H9 (cell line): ENCODE results near the gene DPP6. TPM values are rescaled to one million over a fixed set of nuclear protein-coding genes. Genes with fewer than 3 reads are reported as not detected.

Experiments
- DNase-seq: peaks from one replicate; pipeline ENCODE4 v3.0.0-alpha.2; 2017
- H2AFZ ChIP-seq: one replicate; pipeline ENCODE4 v1.6.1; 2013; ENCODE audit warnings: mild to moderate bottlenecking, low read length, control low read depth, moderate library complexity
- H2AK5ac ChIP-seq: 2 replicates; pipeline ENCODE4 v1.6.1; 2013; ENCODE audit warnings: low read length, control low read depth, mixed read lengths; ENCODE audit not compliant: insufficient read length
- H2BK120ac ChIP-seq: one replicate; pipeline ENCODE4 v1.6.1; 2013; ENCODE audit warnings: low read depth, mild to moderate bottlenecking, low read length, control low read depth, inconsistent platforms; ENCODE audit not compliant: poor library complexity, severe bottlenecking
- H2BK12ac ChIP-seq: 2 replicates; pipeline ENCODE4 v1.6.1; 2013; ENCODE audit warnings: low read length, control low read depth, mixed read lengths, low read depth; ENCODE audit not compliant: insufficient read length
- H2BK15ac ChIP-seq: 2 replicates; pipeline ENCODE4 v1.6.1; 2013; ENCODE audit warnings: low read depth, low read length, control low read depth
- H2BK20ac ChIP-seq: one replicate; pipeline ENCODE4 v1.6.1; 2013; ENCODE audit warnings: low read depth, mild to moderate bottlenecking, low read length, control low read depth, inconsistent platforms; ENCODE audit not compliant: poor library complexity, severe bottlenecking
- H2BK5ac ChIP-seq: 2 replicates; pipeline ENCODE4 v1.6.1; 2013; ENCODE audit warnings: low read length, control low read depth, mixed read lengths; ENCODE audit not compliant: insufficient read length
- H3K14ac ChIP-seq: 2 replicates; pipeline ENCODE4 v1.6.1; 2013; ENCODE audit warnings: low read length, control low read depth; ENCODE audit not compliant: insufficient read depth
- H3K18ac ChIP-seq: 2 replicates; pipeline ENCODE4 v1.6.1; 2013; ENCODE audit warnings: low read depth, mild to moderate bottlenecking, mixed read lengths, low read length, control low read depth; ENCODE audit not compliant: insufficient read length
- H3K23ac ChIP-seq: 2 replicates; pipeline ENCODE4 v1.6.1; 2013; ENCODE audit warnings: low read length, control low read depth, mixed read lengths, low read depth; ENCODE audit not compliant: insufficient read length
- H3K23me2 ChIP-seq: 2 replicates; pipeline ENCODE4 v1.6.1; 2013; ENCODE audit warnings: low read depth, mild to moderate bottlenecking, mixed read lengths, low read length, control low read depth; ENCODE audit not compliant: insufficient read length, poor library complexity, severe bottlenecking
- H3K27ac ChIP-seq: 2 replicates; pipeline ENCODE4 v1.5.1; 2013; ENCODE audit warnings: low read length, control low read depth, mixed read lengths, low read depth; ENCODE audit not compliant: insufficient read length
- H3K27me3 ChIP-seq: 2 replicates; pipeline ENCODE4 v1.6.1; 2013; ENCODE audit warnings: low read length, control low read depth, inconsistent platforms; ENCODE audit not compliant: insufficient read depth
- H3K4ac ChIP-seq: 2 replicates; pipeline ENCODE4 v1.6.1; 2013; ENCODE audit warnings: low read depth, mild to moderate bottlenecking, control low read depth, inconsistent platforms, low read length, moderate library complexity
- H3K4me1 ChIP-seq: 2 replicates; pipeline ENCODE4 v1.6.1; 2013; ENCODE audit warnings: low read length, control low read depth, inconsistent platforms; ENCODE audit not compliant: insufficient read depth
- H3K4me2 ChIP-seq: 2 replicates; pipeline ENCODE4 v1.6.1; 2013; ENCODE audit warnings: low read length, control low read depth, mixed read lengths; ENCODE audit not compliant: insufficient read length, insufficient read depth
- H3K56ac ChIP-seq: 2 replicates; pipeline ENCODE4 v1.6.1; 2013; ENCODE audit warnings: low read depth, mild to moderate bottlenecking, mixed read lengths, low read length, control low read depth; ENCODE audit not compliant: insufficient read length
- H3K79me1 ChIP-seq: 2 replicates; pipeline ENCODE4 v1.6.1; 2013; ENCODE audit warnings: low read depth, mild to moderate bottlenecking, moderate library complexity, low read length, control low read depth, inconsistent platforms; ENCODE audit not compliant: insufficient read depth, poor library complexity, severe bottlenecking
- H3K79me2 ChIP-seq: 2 replicates; pipeline ENCODE4 v1.6.1; 2013; ENCODE audit warnings: low read length, control low read depth, inconsistent platforms; ENCODE audit not compliant: insufficient read depth
- H3K9ac ChIP-seq: 2 replicates; pipeline ENCODE4 v1.6.1; 2013; ENCODE audit warnings: low read length, control low read depth, mixed read lengths; ENCODE audit not compliant: insufficient read length; ENCODE audit errors: extremely low read depth
- H3K9me3 ChIP-seq: one replicate; pipeline ENCODE4 v1.6.1; 2013; ENCODE audit warnings: low read depth, low read length, inconsistent platforms; ENCODE audit not compliant: control insufficient read depth
- H3T11ph ChIP-seq: one replicate; pipeline ENCODE4 v1.6.1; 2013; ENCODE audit warnings: mild to moderate bottlenecking, low read length, control low read depth, inconsistent platforms
- H4K20me1 ChIP-seq: one replicate; pipeline ENCODE4 v1.6.1; 2013; ENCODE audit not compliant: control insufficient read depth, insufficient read length, insufficient read depth
- H4K5ac ChIP-seq: 2 replicates; pipeline ENCODE4 v1.6.1; 2013; ENCODE audit warnings: low read depth, mild to moderate bottlenecking, mixed read lengths, low read length, control low read depth; ENCODE audit not compliant: insufficient read length
- H4K8ac ChIP-seq: replicated peaks from 2 replicates; pipeline ENCODE4 v1.6.1; 2013; ENCODE audit warnings: low read length, control low read depth, mixed read lengths, low read depth; ENCODE audit not compliant: insufficient read length
- H4K91ac ChIP-seq: 2 replicates; pipeline ENCODE4 v1.6.1; 2013; ENCODE audit warnings: low read depth, mild to moderate bottlenecking, moderate library complexity, mixed read lengths, low read length, control low read depth; ENCODE audit not compliant: insufficient read length
- H3K27ac Mint-ChIP-seq, 3 experiments: 2 replicates in 2 of 3; 3 replicates in 1 of 3; pipeline ENCODE4 v1.8.0; 2020 to 2021; ENCODE audit warnings: mixed read lengths in 3 of 3, mild to moderate bottlenecking in 1 of 3, moderate library complexity in 1 of 3
- H3K27me3 Mint-ChIP-seq: 2 replicates; pipeline ENCODE4 v1.8.0; 2021; ENCODE audit warnings: low read depth, mild to moderate bottlenecking, moderate library complexity, mixed read lengths
- H3K36me3 Mint-ChIP-seq, 3 experiments: 2 replicates in 2 of 3; 3 replicates in 1 of 3; pipeline ENCODE4 v1.8.0; 2020 to 2021; ENCODE audit warnings: low read depth in 3 of 3, mixed read lengths in 3 of 3; ENCODE audit not compliant: insufficient read depth in 1 of 3
- H3K4me1 Mint-ChIP-seq, 2 experiments: 2 replicates each; pipeline ENCODE4 v1.8.0; 2020; ENCODE audit warnings: mixed read lengths in 2 of 2
- H3K4me3 Mint-ChIP-seq, 2 experiments: 2 replicates in 1 of 2; 3 replicates in 1 of 2; pipeline ENCODE4 v1.8.0; 2020 to 2021; ENCODE audit warnings: mild to moderate bottlenecking in 2 of 2, mixed read lengths in 2 of 2, moderate library complexity in 1 of 2
- H3K9me3 Mint-ChIP-seq, 2 experiments: 2 replicates in 1 of 2; 3 replicates in 1 of 2; pipeline ENCODE4 v1.8.0; 2020; ENCODE audit warnings: mild to moderate bottlenecking in 2 of 2, mixed read lengths in 2 of 2, moderate library complexity in 1 of 2
- WGBS: extraction: QIAGEN DNeasy Blood & Tissue Kit; methylation state at CpG from one replicate; pipeline ENCODE4 v1.1.7; 2013; ENCODE audit warnings: missing lambda C conversion rate, low lambda C conversion rate, mixed read lengths; ENCODE audit not compliant: insufficient read length; ENCODE audit errors: extremely low coverage; 5-methylcytosine and 5-hydroxymethylcytosine counted together
- total RNA-seq: library from RNA; stranded (reverse); gene quantifications from 2 replicates; pipeline ENCODE4 v1.2.1, GENCODE V29; 2021
- TF ChIP-seq, protein P1 (sequence below): fragments of 200-600 bp; sonication (generic); conservative IDR thresholded peaks from 3 replicates; pipeline ENCODE4 v1.8.0; 2021; ENCODE audit warnings: antibody characterized with exemption, mild to moderate bottlenecking

Gene DPP6
- total RNA-seq, 1 experiment from 2014 or later = 4.5 TPM

GRCh38 chr7:154304231-154304630, 252.0 kb downstream of the DPP6 start:
- Histone ChIP-seq H3K23me2 (peaks cover 5% of the 10 kb centered on the region), H3K4me1 (peaks cover 2% of the 10 kb centered on the region; the same call in 1 of the 2 replicates), H2BK15ac (no peak overlapping the region), H4K91ac (no peak overlapping the region), H3K79me1 (no peaks in the 10 kb centered on the region), H2BK120ac (no peak overlapping the region), H3K27ac (no peak overlapping the region), H4K5ac (no peak overlapping the region), H3T11ph (no peak overlapping the region), H3K9ac (no peak overlapping the region), H3K4me2 (peak overlapping the region; percentile 84), H2BK12ac (no peak overlapping the region), H2BK5ac (no peak overlapping the region), H3K4ac (no peak overlapping the region), H3K27me3 (no peaks in the 10 kb centered on the region), H2AK5ac (no peak overlapping the region), H4K8ac (no peak overlapping the region), H3K79me2 (no peaks in the 10 kb centered on the region), H2BK20ac (no peak overlapping the region), H3K9me3 (no peaks in the 10 kb centered on the region), H3K23ac (no peak overlapping the region), H3K56ac (no peak overlapping the region), H4K20me1 (no peaks in the 10 kb centered on the region), H3K14ac (no peak overlapping the region), H3K18ac (no peak overlapping the region), H2AFZ (no peak overlapping the region)
- H3K9me3 Mint-ChIP-seq = no peaks in the 10 kb centered on the region
- WGBS = no CpG with 5 or more reads among the region's 4 CpGs
- DNase-seq = no peak
- H3K27ac Mint-ChIP-seq = no peak overlapping the region
- H3K4me3 Mint-ChIP-seq = peak overlapping the region; percentile 61 to 86
- peaks cover 33 to 35% of the 10 kb centered on the region in 2 experiments for H3K4me1 Mint-ChIP-seq
- peaks cover 26% of the 10 kb centered on the region for H3K27me3 Mint-ChIP-seq
- TF ChIP-seq, protein P1, sequence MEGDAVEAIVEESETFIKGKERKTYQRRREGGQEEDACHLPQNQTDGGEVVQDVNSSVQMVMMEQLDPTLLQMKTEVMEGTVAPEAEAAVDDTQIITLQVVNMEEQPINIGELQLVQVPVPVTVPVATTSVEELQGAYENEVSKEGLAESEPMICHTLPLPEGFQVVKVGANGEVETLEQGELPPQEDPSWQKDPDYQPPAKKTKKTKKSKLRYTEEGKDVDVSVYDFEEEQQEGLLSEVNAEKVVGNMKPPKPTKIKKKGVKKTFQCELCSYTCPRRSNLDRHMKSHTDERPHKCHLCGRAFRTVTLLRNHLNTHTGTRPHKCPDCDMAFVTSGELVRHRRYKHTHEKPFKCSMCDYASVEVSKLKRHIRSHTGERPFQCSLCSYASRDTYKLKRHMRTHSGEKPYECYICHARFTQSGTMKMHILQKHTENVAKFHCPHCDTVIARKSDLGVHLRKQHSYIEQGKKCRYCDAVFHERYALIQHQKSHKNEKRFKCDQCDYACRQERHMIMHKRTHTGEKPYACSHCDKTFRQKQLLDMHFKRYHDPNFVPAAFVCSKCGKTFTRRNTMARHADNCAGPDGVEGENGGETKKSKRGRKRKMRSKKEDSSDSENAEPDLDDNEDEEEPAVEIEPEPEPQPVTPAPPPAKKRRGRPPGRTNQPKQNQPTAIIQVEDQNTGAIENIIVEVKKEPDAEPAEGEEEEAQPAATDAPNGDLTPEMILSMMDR = no peak
- H3K36me3 Mint-ChIP-seq = no peaks in the 10 kb centered on the region; a peak in 2 of 7 replicates
